Measurements from ENCODE around the gene STARD7.
"Not testable (repeated sequence)": the region's sequence is repeated elsewhere in the genome, so short reads cannot be mapped to it uniquely, and the experiment has no call there.

STARD7 gene

DNA sequence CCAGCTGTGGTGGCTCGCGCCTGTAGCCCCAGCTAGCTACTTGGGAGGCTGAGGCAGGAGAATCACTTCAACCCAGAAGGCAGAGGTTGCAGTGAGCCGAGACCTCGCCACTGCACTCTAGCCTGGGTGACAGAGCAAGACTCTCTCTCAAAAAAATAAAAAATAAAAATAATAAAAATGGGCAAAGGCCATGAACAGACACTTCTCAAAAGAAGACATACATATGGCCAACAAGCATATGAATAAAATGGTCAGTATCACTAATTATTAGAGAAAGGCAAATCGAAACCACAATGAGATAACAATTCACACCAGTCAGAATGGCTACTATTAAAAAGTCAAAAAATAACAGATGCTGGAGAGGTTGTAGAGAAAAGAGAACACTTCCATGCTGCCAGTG is 48.3 kb downstream of the STARD7 start:
- not testable (repeated sequence) for DNase-seq

GRCh38 chr2:96159084-96159830 is 49.4 kb downstream of the STARD7 start:
- DNase-seq = no peak

GRCh38 chr2:96158554-96158940 is 50.1 kb downstream of the STARD7 start:
- DNase-seq = no peak

DNA sequence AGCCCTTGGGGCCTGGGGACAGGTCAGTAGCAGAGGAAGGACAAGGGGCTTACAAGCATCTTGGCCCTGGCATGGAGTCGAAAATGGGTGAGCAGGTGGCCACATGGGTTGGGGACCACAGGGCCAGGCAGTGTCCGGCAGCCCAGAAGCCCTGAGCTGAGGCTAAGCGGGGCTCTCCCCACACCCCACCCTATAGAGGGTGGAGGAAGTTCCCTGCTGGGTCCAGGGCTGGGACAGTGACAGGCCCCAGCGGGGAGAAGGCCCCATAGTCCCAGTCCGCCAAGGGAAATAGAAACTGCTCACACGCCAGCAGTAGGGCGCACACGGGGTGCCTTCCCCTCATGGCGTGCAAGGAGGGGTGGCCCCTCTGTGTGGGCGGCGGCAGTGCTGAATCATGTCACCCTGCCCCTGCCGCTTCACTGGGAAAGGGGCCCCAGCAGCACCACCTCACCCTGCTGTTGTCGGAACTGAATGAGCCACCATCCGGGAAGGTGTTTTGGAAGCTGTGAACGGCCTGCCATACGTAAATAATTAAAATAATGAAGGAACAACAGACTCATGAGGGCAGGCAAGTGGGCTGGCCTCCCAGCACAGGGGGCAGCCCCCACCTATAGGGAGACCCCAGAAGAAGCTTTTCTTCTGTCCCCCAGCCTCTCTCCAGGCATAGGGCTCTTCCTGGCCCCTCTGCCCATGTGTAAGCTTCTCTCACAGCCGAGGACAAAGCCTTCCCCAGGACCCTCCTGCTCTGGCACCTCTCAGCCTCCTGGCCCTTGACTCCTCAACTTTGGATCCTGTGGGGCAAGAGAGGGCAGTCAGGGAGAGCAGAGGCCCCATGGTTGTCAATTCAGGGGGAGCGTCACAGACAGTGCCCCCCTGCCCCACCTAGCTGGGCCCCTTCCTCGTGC is 50.7 kb downstream of the STARD7 start:
- no peak for DNase-seq

DNA sequence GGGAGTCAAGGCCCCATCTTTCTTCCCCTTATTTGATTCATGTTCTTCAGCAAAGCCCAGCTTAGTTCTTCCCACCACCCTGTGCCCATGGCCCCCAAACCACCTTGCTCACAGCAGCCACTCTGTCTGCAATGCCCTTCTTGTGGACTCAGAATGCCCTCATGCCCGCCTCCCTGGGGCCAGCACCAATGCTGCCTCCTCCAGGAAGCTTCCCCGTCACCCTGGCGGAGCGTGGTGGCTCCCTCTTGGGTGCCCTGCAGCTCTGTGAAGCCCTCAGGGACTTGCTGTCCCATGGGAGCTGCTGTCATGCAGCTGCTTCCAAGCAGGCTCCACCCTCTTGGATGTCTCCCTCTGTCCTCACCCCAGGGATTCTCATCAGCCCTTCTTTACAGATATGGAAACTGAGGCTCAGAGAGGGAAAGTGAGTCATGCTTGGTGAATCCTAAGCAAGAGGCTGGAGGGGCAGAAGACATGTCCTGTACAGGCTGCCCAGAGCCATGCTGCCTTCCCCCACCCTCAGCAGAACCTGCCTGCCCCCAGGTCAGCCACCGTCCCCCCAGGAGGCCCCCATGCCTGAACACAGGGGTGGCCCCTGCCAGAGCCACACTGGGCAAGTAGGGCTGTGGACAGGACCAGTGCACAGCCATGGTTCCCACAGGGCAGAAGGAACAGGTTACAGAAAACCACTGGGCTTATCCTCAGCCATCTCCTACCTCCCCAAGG is 51.5 kb downstream of the STARD7 start:
- peak in 1 of 2 experiments; percentile 13 for DNase-seq

- DNase-seq = no peak
Observed at GRCh38 chr2:96156011-96156820, 52.4 kb downstream of the STARD7 start.

- no peak for DNase-seq
Observed at GRCh38 chr2:96154506-96155380, 53.9 kb downstream of the STARD7 start.

DNA sequence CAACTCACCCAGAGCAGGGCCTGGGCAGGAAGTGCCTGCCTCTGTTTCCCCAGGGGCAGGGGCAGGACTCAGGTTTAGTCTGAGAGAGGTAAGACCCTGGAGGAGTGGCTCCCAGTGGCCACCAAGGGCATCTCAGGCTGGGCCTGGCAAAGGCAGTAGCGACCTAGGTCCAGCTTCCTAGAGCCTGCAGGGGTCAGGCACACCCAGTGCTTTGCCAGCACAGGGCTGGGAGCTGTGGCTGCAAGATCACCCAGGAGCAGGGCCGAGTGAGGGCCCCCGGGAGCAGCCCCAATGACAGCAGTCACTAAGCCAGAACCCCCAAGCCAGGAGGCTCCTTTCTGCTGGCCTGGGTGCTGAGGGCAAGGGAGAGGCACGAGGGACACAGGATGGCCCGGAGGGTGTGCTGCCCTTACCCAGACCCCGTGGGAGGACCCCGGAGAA is 54.6 kb downstream of the STARD7 start:
- no peak for DNase-seq

GRCh38 chr2:96153291-96153713 is 55.3 kb downstream of the STARD7 start:
- no peak for DNase-seq

- no peak for DNase-seq
Observed at GRCh38 chr2:96152304-96153161, 56.1 kb downstream of the STARD7 start.

GRCh38 chr2:96151595-96152303 is 56.9 kb downstream of the STARD7 start:
- no peak for DNase-seq

- no peak for DNase-seq
Observed at GRCh38 chr2:96150791-96151594, 57.6 kb downstream of the STARD7 start.

DNA sequence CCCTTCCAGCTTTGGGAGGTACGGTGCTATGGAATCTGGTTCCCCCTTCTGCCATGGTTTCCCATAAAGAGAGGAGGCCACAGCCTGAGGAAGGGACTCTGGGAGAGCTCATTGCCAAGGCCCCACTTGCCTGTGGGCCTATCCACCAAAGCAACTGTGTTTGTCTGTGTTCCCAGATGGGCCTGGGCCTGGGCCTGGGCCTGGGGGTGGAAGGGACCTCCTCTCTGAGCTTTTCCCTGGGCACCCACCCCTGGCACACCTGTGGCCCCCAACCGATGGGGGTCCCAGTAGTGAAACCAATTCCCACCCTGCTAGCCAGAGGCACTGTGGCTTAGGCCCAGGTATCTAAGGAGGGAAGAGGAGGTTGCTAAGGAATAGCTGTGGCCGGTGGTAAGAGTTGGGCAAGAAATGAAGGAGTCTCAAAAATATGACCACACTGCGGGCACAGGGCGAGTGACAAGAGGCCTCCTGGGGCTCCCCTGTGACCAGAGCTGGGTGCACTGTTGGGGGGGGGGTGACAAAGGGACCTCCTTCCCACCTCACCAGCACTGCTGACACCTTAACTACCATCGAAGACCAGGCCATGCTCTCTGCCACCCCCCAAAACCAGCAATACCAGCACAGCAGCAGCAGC is 58.5 kb downstream of the STARD7 start:
- no peak for DNase-seq

GRCh38 chr2:96148410-96149217 is 60.0 kb downstream of the STARD7 start:
- no peak for DNase-seq

DNA sequence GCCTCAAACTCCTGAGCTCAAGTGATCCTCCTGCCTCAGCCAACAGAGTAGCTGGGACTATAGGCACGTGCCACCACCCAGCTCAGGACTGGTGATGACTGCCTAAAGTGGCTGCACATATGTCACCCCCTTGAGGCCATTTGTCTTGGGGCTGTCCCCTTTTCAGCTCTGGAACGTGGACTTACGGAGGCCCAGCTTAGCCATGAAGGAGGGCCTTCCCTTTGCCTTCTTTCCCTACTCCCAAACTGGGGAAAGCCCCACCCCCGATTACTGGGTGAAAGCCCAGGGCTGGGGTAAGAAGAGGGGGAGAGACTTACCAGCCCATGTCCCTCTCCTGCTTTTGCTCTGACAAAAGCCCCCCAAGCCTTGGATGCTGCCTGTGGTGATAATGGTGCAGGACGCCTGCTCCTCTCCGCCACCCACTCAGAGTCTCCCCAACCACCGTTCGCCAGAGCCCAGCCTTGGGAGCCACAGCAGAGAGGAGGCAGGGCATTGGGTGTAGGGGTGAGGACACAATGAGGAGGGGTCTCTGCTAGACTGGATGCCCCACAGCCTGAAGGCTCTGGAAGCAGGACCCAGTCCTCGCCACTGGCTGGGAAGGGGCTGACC is 60.9 kb downstream of the STARD7 start:
- DNase-seq = no peak

DNA sequence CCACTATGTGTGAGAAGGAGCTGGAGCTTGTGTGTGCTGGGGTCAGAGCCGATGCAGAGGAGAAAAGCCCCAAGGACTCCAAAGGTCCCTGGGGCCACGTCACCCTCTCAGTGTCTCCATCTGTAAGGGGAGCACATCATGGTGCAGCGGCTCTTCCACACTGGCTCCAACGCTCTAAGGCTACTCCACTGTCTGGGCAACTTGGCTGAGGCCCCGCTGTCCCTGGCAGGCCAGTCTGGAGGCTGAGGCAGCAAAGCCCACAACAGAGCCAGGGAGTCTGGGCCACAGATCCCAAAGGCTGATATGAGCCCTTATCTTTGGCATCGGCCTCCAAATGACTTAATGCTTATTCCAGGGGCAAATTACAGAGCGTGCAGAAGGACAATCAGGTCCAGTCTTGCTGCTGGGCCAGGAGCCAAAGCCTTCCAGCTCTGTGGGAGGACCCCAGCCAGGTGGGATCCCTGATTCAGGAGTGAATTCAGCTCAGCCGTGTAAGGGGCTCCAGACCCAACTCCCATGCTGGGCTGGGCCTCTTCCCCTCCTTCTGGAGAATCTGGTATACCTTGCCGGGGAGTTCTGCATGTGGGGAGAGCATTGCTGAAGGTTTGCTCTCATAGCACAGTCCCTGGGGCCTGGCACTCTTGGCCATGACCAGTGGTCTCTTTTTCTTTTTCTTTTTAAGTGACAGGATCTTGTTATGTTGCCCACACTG is 61.6 kb downstream of the STARD7 start:
- no peak for DNase-seq
